ENCODE results near the gene ARSB.

ARSB gene

GRCh38 chr5:78787783-78788182, 197.3 kb downstream of the ARSB start:
- Histone ChIP-seq H3K27ac (no peak overlapping the region), H3K36me3 (replicated peaks) (no peaks in the 10 kb centered on the region), H3K4me3 (ENCODE audit: low read depth, low read length) (no peak overlapping the region), H3K27me3 (replicated peaks) (no peaks in the 10 kb centered on the region)
- no peak for DNase-seq
- TF ChIP-seq, protein P1, sequence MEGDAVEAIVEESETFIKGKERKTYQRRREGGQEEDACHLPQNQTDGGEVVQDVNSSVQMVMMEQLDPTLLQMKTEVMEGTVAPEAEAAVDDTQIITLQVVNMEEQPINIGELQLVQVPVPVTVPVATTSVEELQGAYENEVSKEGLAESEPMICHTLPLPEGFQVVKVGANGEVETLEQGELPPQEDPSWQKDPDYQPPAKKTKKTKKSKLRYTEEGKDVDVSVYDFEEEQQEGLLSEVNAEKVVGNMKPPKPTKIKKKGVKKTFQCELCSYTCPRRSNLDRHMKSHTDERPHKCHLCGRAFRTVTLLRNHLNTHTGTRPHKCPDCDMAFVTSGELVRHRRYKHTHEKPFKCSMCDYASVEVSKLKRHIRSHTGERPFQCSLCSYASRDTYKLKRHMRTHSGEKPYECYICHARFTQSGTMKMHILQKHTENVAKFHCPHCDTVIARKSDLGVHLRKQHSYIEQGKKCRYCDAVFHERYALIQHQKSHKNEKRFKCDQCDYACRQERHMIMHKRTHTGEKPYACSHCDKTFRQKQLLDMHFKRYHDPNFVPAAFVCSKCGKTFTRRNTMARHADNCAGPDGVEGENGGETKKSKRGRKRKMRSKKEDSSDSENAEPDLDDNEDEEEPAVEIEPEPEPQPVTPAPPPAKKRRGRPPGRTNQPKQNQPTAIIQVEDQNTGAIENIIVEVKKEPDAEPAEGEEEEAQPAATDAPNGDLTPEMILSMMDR (IDR thresholded peaks at IDR 0.05; ENCODE audit: low read depth, low read length, missing control alignments), result no peak
- in situ Hi-C loops (cut with HindIII; ENCODE audit: low pct_ligation_motif_present, low sequenced_read_pairs), result no loop called here

- in situ Hi-C loops (cut with HindIII; ENCODE audit: low pct_ligation_motif_present, low sequenced_read_pairs), result no loop called here
- no peak overlapping the region for H3K4me3 ChIP-seq (ENCODE audit: low read depth, low read length)
- no peaks in the 10 kb centered on the region for H3K27me3 ChIP-seq (replicated peaks)
- H3K27ac ChIP-seq, result no peak overlapping the region
- no peaks in the 10 kb centered on the region for H3K36me3 ChIP-seq (replicated peaks)
- TF ChIP-seq, protein P1 (IDR thresholded peaks at IDR 0.05; ENCODE audit: low read depth, low read length, missing control alignments), result no peak
- no peak for DNase-seq
Observed at GRCh38 chr5:78785454-78785853, 199.7 kb downstream of the ARSB start.

- H3K27me3 ChIP-seq (replicated peaks), result no peaks in the 10 kb centered on the region
- TF ChIP-seq, protein P1 (IDR thresholded peaks at IDR 0.05; ENCODE audit: low read depth, low read length, missing control alignments), result no peak
- in situ Hi-C loops (cut with HindIII; ENCODE audit: low pct_ligation_motif_present, low sequenced_read_pairs), result no loop called here
- no peak for DNase-seq
- H3K4me3 ChIP-seq (ENCODE audit: low read depth, low read length), result no peak overlapping the region
- no peak overlapping the region for H3K27ac ChIP-seq
- no peaks in the 10 kb centered on the region for H3K36me3 ChIP-seq (replicated peaks)
Observed at GRCh38 chr5:78783434-78784130, 201.5 kb downstream of the ARSB start.

- no peak for DNase-seq
- TF ChIP-seq, protein P1 (IDR thresholded peaks at IDR 0.05; ENCODE audit: low read depth, low read length, missing control alignments), result no peak
- H3K4me3 ChIP-seq (ENCODE audit: low read depth, low read length), result no peak overlapping the region
- no peaks in the 10 kb centered on the region for H3K27me3 ChIP-seq (replicated peaks)
- no peak overlapping the region for H3K27ac ChIP-seq
- in situ Hi-C loops (cut with HindIII; ENCODE audit: low pct_ligation_motif_present, low sequenced_read_pairs), result no loop called here
- no peaks in the 10 kb centered on the region for H3K36me3 ChIP-seq (replicated peaks)
Observed at GRCh38 chr5:78782728-78783127, 202.4 kb downstream of the ARSB start.

DNA sequence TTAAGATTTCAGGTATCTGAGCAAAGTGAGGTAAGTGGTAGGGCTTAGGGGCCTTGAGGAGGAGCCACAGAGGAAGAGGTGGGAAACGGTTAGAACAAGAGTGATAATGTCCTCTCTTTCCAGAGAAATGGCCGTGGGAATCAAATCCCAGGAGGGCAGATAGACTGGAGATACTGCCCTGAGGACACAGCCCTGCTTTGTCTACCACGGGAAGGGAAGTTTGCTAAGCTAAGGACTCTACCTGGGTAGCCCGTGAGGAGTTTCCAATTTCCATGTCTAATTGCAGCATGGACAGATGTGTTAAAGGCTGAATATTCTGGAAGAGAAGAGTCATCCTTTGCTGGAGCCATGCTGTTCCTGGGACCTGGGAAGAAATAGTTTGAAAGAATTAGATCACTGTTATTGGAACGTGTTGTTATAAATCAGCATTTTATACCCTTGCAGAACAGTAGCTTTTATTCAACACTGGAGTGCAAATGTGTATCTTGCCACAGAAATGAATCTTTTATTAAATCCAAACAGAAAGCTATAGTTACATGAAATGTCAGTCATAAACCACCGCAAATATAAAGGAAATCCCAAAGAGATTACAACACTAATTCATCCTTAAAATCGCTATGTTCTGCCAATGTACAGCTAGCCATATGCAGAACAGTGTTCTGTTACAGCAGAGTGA, 203.4 kb downstream of the ARSB start:
- TF ChIP-seq, protein P1 (IDR thresholded peaks at IDR 0.05; ENCODE audit: low read depth, low read length, missing control alignments), result no peak
- no peak for DNase-seq
- Histone ChIP-seq H3K27me3 (replicated peaks) (no peaks in the 10 kb centered on the region), H3K4me3 (ENCODE audit: low read depth, low read length) (no peak overlapping the region), H3K27ac (no peak overlapping the region), H3K36me3 (replicated peaks) (no peaks in the 10 kb centered on the region)
- in situ Hi-C loops (cut with HindIII; ENCODE audit: low pct_ligation_motif_present, low sequenced_read_pairs), result no loop called here

All from brain microvascular endothelial cell (primary cell).